Activated CD8-positive, alpha-beta T cell treated with anti-CD3 and anti-CD28 coated beads for 36 hours (primary cell): ENCODE results near the gene CCDC33. TPM values are rescaled to one million over a fixed set of nuclear protein-coding genes. Genes with fewer than 3 reads are reported as not detected.

Experiments used
- ATAC-seq: fragments of 200-7000 bp; cut with Tn5 transposase; one replicate; pipeline ENCODE4 v1.10.0; 2021; ENCODE audit warnings: mild to moderate bottlenecking, moderate library complexity
- CTCF ChIA-PET: fragments of 350-600 bp; sonication (Branson Sonifier 250); formaldehyde crosslinking; loops from one replicate; lab custom pipeline; 2021; ENCODE audit warnings: antibody characterized with exemption; lab: Charles Lee
- POLR2A ChIA-PET: fragments of 350-600 bp; sonication (Branson Sonifier 250); formaldehyde crosslinking; loops from one replicate; lab custom pipeline; 2021; ENCODE audit warnings: antibody characterized with exemption; lab: Charles Lee
- DNase-seq: peaks from one replicate; pipeline ENCODE4 v3.0.0-alpha.2; 2020
- H3K27ac Mint-ChIP-seq: one replicate; pipeline ENCODE4 v1.8.0; 2021; ENCODE audit warnings: mild to moderate bottlenecking, mixed read lengths
- H3K27me3 Mint-ChIP-seq: one replicate; pipeline ENCODE4 v1.8.0; 2021; ENCODE audit warnings: mixed read lengths
- H3K36me3 Mint-ChIP-seq: one replicate; pipeline ENCODE4 v1.8.0; 2021; ENCODE audit warnings: low read depth, mixed read lengths
- H3K4me1 Mint-ChIP-seq: one replicate; pipeline ENCODE4 v1.8.0; 2021; ENCODE audit warnings: low read depth, mixed read lengths
- H3K4me3 Mint-ChIP-seq: one replicate; pipeline ENCODE4 v1.8.0; 2021; ENCODE audit warnings: mild to moderate bottlenecking, moderate library complexity, mixed read lengths
- H3K9me3 Mint-ChIP-seq: one replicate; pipeline ENCODE4 v1.8.0; 2021; ENCODE audit warnings: mixed read lengths
- CTCF ChIP-seq: fragments of 200-600 bp; IDR thresholded peaks from one replicate; pipeline ENCODE4 v1.8.0; 2022; ENCODE audit warnings: antibody characterized with exemption, mild to moderate bottlenecking
- intact Hi-C: fragments of 100-400 bp; cut with micrococcal nuclease; formaldehyde crosslinking; loops from one replicate; pipeline ENCODE4 v1.10.0; 2022
- total RNA-seq, 2 experiments: library from RNA; stranded (reverse); gene quantifications; one replicate each; pipeline ENCODE4 v1.2.3, GENCODE V29; 2021

Gene CCDC33
- total RNA-seq, 2 experiments from 2014 or later, result 0.16 to 0.38 TPM

- intact Hi-C loops, result no loop called here
- Mint-ChIP-seq H3K9me3 (no peaks in the 10 kb centered on the region), H3K27me3 (peaks cover 28% of the 10 kb centered on the region), H3K4me1 (peaks cover 3% of the 10 kb centered on the region), H3K36me3 (no peaks in the 10 kb centered on the region), H3K27ac (no peak overlapping the region), H3K4me3 (no peak overlapping the region)
- ATAC-seq (no peak), DNase-seq (no peak)
- CTCF ChIA-PET, result interaction anchor here (0.7 to 1.5 kb wide), 2 partner anchors 71 to 253 kb away, joined by 3 to 4 read pairs; no protein-coding TSS in a partner anchor
- no peak for TF ChIP-seq CTCF
- POLR2A ChIA-PET, result interaction anchor here (0.6 kb wide), 1 partner anchor 11 kb away, joined by 4 read pairs; no protein-coding TSS in a partner anchor
Measured at GRCh38 chr15:74368121-74368520, 132.0 kb downstream of the CCDC33 start.

DNA sequence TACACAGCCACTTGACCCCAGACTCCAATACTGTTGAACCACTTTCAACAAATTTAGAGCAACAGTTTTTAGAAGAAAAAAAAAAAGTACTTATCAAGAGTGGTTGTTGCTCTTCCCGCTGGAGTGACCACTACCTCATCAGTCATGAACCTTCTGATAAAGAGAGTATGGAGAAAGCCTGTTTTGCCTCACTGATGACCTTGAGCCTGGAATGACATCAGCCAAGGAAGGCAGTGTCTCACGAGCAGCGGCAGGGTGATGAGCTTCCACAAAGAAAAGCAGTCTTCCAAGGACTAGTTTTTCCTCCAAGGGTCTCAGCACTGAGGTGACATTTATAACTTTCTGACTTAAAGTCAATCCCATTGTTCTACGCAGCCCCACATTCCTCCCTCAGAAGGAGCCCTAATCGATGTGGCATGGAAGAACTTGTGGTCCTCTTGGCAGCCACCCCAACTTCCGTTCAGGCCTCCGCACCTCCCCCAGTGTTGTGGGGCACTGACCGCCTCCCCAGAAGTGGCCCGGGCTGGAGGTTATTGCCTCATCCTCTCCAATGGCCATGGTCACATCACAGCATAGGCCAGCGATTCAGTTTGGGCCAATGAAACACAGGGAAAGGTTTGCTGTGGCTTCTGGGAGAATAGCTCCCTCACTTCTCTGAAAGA is 133.1 kb downstream of the CCDC33 start:
- H3K36me3 Mint-ChIP-seq, result no peaks in the 10 kb centered on the region
- H3K4me3 Mint-ChIP-seq, result no peak overlapping the region
- ATAC-seq (no peak), DNase-seq (no peak)
- no peak for TF ChIP-seq CTCF
- CTCF ChIA-PET, result interaction anchor here (0.8 to 1.4 kb wide), 6 partner anchors 13 to 401 kb away, joined by 3 to 6 read pairs (median 3); no protein-coding TSS in a partner anchor
- intact Hi-C loops, result no loop called here
- H3K9me3 Mint-ChIP-seq, result no peaks in the 10 kb centered on the region
- no peak overlapping the region for H3K27ac Mint-ChIP-seq
- peaks cover 3% of the 10 kb centered on the region for H3K4me1 Mint-ChIP-seq
- POLR2A ChIA-PET, result interaction anchor here (0.8 kb wide), 1 partner anchor 116 kb away, joined by 3 read pairs; no protein-coding TSS in a partner anchor
- peaks cover 25% of the 10 kb centered on the region for H3K27me3 Mint-ChIP-seq

- Mint-ChIP-seq H3K4me3 (no peak overlapping the region), H3K27me3 (peaks cover 21% of the 10 kb centered on the region), H3K4me1 (peaks cover 8% of the 10 kb centered on the region), H3K36me3 (no peaks in the 10 kb centered on the region), H3K27ac (no peak overlapping the region), H3K9me3 (no peaks in the 10 kb centered on the region)
- no peak for DNase-seq
- no peak for TF ChIP-seq CTCF
- intact Hi-C loops, result loop anchor here (5.0 kb wide), 2 partner anchors 118 to 263 kb away; no protein-coding TSS in a partner anchor
- CTCF ChIA-PET, result interaction anchor here (0.8 to 1.4 kb wide), 6 partner anchors 13 to 401 kb away, joined by 3 to 6 read pairs (median 3); no protein-coding TSS in a partner anchor
- POLR2A ChIA-PET, result no interaction called here
- ATAC-seq, result no peak
Measured at GRCh38 chr15:74369756-74370155, 133.6 kb downstream of the CCDC33 start.

DNA sequence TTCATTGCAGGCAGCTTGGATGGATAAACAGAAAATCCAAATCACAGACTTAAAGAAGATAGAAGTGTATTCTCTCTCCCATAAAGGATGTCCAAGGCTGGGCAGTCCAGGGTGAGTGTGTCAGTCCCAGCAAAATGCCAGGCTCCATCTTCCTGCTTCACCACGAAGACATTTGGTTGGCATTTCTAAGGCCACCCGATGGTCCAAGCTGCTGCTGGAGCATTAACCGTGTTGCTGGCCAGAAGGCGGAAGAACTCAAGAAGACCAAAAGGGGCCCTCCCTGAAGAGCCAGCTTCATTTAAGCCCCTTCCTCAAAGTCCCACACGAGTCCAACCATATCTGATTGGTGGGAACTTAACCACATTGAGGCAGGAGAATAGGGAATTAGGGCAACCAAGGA is 134.3 kb downstream of the CCDC33 start:
- TF ChIP-seq CTCF, result no peak
- no peak for ATAC-seq
- peaks cover 11% of the 10 kb centered on the region for H3K4me1 Mint-ChIP-seq
- H3K9me3 Mint-ChIP-seq, result no peaks in the 10 kb centered on the region
- intact Hi-C loops, result loop anchor here (5.0 kb wide), 2 partner anchors 117 to 262 kb away; no protein-coding TSS in a partner anchor
- DNase-seq, result no peak
- ChIA-PET CTCF (interaction anchor here (1.2 to 17.3 kb wide), 5 partner anchors 12 to 252 kb away, joined by 3 to 840 read pairs (median 7); partner anchors contain the start of gene SEMA7A), POLR2A (no interaction called here)
- H3K27ac Mint-ChIP-seq, result no peak overlapping the region
- H3K27me3 Mint-ChIP-seq, result peaks cover 15% of the 10 kb centered on the region
- no peaks in the 10 kb centered on the region for H3K36me3 Mint-ChIP-seq
- no peak overlapping the region for H3K4me3 Mint-ChIP-seq
